ENCODE results near the gene ADGRL3. TPM values are rescaled to one million over a fixed set of nuclear protein-coding genes. Genes with fewer than 3 reads are reported as not detected.

The ADGRL3 gene
- total RNA-seq, 1 experiment from 2014 or later = 1.8 TPM

DNA sequence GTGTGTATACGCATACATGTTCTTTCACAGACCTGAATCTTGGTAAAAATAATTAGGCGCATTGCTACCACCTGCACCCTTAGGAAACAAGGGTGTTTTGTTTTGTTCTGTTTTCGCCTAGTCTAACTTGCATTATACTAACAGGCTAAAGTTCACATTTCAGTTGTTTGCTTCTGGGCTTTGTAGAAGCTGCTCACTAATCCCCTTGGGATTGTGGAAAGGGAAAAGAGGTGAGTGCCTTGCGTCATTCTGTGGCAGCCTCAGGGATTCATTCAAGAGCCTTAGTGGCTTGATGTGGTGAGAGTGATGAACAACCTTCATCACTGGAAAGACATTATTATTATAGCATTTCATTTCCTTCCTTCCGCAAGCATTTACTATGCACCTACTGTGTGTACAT lies 331.1 kb downstream of the ADGRL3 start:
- no peak for DNase-seq (ENCODE audit: extremely low read depth, low read depth)

GRCh38 chr4:61532336-61533000 lies 332.3 kb downstream of the ADGRL3 start:
- DNase-seq (ENCODE audit: extremely low read depth, low read depth) = no peak

DNA sequence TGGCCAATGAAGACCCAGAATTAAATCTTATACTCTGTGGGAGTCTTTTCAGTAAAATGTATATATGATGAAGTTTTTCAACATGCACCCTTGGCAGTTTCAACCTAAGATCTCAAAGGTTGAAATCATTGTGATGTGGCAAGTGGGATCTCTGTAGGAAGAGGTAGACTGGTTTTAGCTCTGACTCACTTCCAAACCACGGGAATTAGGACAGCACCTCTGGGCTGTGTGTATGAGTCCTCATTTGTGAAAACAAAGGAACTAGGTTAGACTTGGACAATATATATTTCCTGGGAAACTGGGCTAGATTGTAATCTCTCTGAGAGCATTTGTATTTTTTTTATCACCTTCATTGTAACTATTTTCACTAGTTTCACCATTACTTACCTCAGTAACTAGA lies 333.0 kb downstream of the ADGRL3 start:
- DNase-seq (ENCODE audit: extremely low read depth, low read depth) = no peak

DNA sequence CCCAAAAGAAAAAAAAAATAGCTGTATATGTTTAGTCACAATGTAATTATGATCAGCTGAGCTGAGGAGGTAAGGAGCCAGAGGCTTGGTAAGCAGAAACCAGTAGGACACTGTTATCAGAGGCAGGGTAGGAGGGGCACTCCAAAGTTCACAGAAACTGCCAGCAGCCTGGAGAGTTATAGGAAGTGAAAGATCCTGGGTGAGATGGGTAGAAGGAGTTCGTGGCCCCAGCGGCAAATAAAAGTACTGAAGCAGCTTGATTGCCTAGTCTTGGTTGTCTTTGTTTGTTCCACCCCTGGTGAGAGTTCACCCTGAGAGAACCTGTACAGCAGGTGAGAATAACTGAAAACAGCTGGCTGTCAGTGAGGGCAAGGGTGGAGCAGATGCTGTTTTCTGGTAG lies 340.8 kb downstream of the ADGRL3 start:
- no peak for DNase-seq (ENCODE audit: extremely low read depth, low read depth)

- no peak for DNase-seq (ENCODE audit: extremely low read depth, low read depth)
Measured at GRCh38 chr4:61541459-61541858, 341.3 kb downstream of the ADGRL3 start.

GRCh38 chr4:61543976-61544375 lies 343.9 kb downstream of the ADGRL3 start:
- no peak for DNase-seq (ENCODE audit: extremely low read depth, low read depth)

- DNase-seq (ENCODE audit: extremely low read depth, low read depth) = no peak
Measured at GRCh38 chr4:61545902-61546480, 345.9 kb downstream of the ADGRL3 start.

GRCh38 chr4:61549336-61549735 lies 349.2 kb downstream of the ADGRL3 start:
- no peak for DNase-seq (ENCODE audit: extremely low read depth, low read depth)

GRCh38 chr4:61553557-61554125 lies 353.5 kb downstream of the ADGRL3 start:
- DNase-seq (ENCODE audit: extremely low read depth, low read depth) = no peak

GRCh38 chr4:61555789-61556188 lies 355.7 kb downstream of the ADGRL3 start:
- DNase-seq (ENCODE audit: extremely low read depth, low read depth) = no peak

DNA sequence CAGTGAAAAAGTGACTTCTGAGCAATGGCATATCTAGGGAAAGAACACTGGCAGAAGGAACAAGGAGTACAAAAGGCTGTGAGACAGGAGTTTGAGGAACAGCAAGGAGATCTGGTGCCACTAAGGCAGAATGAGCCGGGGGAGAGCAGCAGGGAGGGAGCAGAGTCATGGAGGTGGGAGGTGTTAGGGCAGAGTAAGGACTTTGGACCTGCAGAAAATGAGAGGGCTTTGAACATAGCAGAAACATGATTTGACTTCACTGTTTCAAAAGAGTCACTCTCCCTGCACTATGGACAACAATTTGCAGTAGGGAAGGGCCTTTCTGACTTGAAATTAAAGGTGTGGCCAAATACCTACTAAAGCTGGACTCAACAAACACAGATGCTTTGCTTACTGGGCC lies 356.2 kb downstream of the ADGRL3 start:
- no peak for DNase-seq (ENCODE audit: extremely low read depth, low read depth)

- DNase-seq (ENCODE audit: extremely low read depth, low read depth) = no peak
Measured at GRCh38 chr4:61559396-61559795, 359.3 kb downstream of the ADGRL3 start.

DNA sequence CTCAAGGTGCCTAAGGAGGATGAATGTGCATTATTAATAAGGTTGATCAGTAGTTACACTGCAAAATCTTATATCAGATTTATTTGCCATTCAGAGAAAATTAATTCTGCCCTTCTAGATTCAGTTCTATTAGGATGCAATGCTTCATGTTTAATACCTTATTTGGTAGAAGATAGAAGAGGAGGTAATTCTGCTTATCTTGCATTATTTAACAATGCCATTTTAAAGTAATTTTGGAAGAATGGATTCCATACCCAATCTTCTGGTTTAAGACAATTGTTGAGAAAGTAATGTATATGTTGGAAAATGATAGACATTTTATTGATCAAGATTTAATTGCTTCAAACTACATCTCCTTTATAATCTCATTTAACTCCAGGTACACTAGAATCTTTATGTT lies 360.9 kb downstream of the ADGRL3 start:
- DNase-seq (ENCODE audit: extremely low read depth, low read depth) = no peak

DNA sequence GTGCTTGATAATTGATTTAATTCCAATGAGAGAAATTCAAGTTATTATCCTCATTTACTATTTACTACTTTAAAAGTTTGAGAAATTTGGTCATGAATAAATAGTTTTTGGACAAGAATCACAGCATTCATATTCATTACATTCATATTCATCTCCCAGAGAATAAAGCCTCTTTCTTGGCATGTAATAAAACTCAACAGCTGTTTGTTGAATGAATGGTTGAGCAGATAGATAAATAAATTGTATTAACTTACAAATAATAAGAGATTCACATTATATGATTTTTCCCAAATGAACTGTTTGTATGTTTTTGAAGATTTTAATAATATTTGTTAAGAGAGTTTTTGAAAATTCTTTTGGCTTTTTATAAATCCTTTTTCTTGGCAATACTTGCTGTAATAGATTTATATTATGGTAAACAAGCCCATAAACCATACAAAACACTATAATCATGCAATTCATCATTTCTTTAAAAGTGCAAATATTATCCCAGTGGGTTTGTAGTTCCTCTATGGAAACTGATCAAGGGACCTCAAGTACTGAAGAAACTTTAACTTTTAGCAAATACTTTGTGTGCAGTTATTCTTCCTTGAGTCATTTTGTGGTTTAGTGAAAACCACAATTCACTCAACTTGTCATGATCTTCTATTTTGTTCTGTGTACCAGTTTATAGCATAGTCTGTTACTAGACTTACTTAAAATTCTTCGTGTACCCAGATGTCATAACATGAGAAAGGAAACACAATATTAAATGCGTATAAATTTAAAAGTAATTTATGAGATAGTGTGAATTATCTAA lies 371.8 kb downstream of the ADGRL3 start:
- DNase-seq (ENCODE audit: extremely low read depth, low read depth) = no peak

GRCh38 chr4:61575796-61576195 lies 375.7 kb downstream of the ADGRL3 start:
- no peak for DNase-seq (ENCODE audit: extremely low read depth, low read depth)

DNA sequence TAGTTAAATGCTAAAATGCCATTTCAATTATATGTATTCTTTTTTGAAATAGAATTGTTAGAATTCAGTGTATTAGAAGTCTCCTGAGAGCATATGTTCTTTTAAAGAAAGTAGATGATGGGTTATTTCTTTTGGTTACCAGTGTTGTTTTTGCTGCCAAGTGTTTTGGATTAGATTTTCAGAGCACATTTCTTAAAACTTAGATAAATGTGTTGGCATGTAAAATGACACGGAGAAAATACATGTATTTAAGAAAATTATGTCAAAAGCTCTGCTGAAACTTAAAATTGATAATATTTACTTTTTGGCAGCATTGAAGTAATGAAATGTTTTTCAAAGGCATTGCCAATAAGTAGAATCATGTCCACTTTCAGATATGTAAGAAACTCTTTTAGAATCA lies 379.7 kb downstream of the ADGRL3 start:
- DNase-seq (ENCODE audit: extremely low read depth, low read depth) = no peak

- no peak for DNase-seq (ENCODE audit: extremely low read depth, low read depth)
Measured at GRCh38 chr4:61580721-61581377, 380.7 kb downstream of the ADGRL3 start.

DNA sequence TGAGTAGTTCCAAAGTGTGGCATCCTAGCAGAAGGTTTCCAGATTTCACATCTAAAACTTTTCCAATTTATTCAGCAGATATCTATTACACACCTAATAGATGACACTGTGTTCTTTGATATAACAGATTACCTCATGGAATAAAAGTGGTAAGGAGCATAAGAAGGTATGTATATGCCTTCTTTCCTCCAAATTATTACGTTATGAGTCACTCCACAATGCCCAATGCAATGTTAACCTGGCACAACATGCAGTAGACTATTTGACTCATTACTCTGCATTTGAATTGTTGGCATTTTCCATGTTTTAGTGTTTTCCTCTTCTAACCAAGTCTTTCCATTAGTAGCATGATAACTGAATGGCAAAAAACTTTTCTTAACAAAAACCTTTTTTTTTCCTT lies 383.6 kb downstream of the ADGRL3 start:
- DNase-seq (ENCODE audit: extremely low read depth, low read depth) = no peak

DNA sequence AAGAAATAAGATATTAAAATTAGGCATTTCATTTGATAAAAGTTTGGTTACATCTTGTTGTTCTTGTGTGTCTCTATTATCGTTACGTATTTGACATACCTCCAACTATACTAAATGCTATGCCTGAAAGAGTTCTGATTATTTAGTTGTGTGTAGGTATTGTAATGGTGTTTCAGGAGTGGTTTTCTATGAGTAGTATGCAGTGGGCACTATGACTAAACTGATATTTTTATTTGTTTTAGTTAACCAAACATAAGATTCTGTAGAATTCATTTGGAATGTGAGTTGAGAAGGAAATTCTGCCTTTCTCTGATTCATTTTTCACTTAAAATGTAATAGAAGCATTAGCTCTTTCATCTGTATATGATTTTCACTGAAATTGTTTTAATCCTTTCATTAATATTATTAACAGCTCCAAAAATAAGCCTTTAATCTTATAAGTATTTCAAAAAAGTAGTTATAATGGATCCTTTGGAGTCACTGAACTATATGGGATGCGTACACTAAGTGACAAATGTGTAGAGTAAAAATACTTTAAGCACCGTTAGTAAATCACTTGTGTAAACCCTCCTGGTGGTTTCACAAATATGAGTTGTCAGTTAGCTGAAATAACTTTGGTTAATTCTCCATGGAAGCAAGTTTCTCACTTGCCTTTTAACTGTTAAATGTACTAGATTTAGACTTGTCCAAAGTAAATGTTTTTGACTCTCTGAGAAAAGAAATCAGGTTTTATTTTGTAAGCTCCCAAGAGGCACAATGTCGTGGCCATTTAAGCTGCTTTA lies 388.7 kb downstream of the ADGRL3 start:
- no peak for DNase-seq (ENCODE audit: extremely low read depth, low read depth)

DNA sequence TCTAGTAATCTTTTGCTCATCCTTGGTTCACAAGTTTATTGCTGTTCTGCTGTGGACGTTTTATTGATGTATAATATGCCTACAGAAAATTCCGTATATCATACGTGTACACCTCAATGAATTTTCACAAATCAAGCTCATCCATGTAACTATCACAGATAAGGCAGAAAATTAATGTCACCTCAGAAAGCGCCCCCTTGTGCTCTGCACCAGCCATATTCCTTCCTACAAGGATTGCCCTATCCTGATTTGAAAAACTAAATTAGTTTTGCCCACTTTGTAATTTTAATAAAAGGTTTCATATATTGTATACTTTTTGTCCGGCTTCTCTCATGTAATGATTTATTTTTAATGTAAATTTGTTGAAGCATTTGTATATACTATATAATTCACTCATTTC lies 390.8 kb downstream of the ADGRL3 start:
- DNase-seq (ENCODE audit: extremely low read depth, low read depth) = no peak
